GM21528 (cell line): ENCODE results near the gene DOP1B.
"Not testable (repeated sequence)": the region's sequence is repeated elsewhere in the genome, so short reads cannot be mapped to it uniquely, and the experiment has no call there.

ENCODE experiments used
- ATAC-seq: cut with Tn5 transposase; IDR thresholded peaks from one replicate; pipeline ENCODE4 v1.9.1; 2021; ENCODE audit warnings: mild to moderate bottlenecking, moderate library complexity; ENCODE audit not compliant: unreplicated experiment, low FRiP score

The DOP1B gene

DNA sequence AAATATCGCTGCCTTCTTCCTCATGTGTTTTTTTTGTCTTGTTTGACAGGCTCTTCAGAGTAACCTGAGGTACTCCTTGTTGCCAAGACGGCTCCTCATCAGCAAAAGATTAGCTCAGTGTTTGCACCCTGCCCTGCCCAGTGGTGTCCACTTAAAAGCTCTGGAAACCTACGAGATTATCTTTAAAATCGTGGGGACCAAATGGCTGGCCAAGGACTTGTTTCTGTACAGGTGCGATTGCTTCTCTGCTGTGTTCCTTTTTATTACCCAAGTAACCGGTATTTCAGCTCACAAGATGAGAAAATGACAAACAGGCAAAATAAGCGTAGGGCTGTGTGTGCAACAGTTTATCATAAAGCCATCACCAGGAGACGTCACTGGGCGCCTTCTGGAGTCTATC lies 42.4 kb downstream of the DOP1B start:
- no peak for ATAC-seq

DNA sequence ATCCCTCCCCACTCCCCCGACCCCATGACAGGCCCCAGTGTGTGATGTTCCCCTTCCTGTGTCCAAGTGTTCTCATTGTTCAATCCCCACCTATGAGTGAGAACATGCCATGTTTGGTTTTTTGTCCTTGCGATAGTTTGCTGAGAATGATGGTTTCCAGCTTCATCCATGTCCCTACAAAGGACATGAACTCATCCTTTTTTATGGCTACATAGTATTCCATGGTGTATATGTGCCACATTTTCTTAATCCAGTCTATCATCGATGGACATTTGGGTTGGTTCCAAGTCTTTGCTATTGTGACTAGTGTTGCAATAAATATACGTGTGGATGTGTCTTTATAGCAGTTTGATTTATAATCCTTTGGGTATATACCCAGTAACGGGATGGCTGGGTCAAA lies 43.0 kb downstream of the DOP1B start:
- not testable (repeated sequence) for ATAC-seq

GRCh38 chr21:36200081-36200561 lies 43.5 kb downstream of the DOP1B start:
- no peak for ATAC-seq

DNA sequence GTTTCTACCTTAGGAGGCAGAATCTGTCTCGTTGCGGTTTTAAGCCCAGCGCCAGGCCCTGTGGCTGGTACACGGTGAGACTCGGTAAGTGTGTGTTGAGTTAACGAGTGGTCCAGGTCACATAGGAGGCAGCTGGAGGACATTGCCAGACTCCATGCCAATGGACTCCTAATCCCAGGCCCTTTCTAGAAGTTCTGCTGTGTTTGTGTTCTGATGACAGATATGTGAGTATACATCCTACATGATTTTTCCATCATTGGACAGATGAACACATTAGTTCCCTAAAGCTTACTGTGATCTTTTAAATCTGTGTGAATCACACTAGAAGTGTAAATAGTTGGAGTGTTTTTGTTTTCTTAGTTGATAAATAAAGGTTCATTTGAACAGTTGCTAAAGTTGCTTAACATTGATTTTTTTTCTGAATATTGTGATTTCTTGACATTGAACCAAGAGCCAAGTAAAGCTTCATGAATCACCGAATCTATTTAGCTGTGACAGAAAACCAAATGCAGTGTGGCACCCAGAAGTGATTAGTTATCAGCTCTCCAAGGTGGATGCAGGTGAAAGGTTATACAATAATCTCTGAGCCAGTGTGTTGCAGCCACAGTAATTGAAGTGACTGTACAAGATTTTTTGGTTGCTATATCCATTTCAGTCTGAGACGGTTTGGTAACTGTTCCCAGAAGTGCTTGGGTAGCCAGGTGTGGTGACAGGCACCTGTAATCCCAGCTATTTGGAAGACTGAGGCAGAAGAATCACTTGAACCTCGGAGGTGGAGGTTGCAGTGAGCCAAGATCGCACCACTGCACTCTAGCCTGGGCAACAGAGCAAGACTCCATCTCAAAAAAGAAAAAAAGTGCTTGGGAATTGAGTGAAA lies 46.3 kb downstream of the DOP1B start:
- no peak for ATAC-seq

DNA sequence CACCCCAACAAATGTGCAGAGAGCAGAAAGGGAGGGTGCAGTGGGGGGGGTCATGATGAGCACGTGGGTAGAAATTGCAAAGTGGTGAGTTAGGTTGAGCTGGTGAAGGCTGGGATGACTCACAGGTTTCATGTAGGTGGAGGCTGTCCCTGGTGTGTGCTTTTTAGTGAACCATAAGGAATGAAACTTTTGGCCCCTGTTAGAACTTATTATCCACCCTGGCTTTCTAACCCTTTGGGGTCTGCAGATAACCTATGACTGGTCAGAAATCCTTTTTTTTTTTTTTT lies 46.9 kb downstream of the DOP1B start:
- ATAC-seq = no peak

DNA sequence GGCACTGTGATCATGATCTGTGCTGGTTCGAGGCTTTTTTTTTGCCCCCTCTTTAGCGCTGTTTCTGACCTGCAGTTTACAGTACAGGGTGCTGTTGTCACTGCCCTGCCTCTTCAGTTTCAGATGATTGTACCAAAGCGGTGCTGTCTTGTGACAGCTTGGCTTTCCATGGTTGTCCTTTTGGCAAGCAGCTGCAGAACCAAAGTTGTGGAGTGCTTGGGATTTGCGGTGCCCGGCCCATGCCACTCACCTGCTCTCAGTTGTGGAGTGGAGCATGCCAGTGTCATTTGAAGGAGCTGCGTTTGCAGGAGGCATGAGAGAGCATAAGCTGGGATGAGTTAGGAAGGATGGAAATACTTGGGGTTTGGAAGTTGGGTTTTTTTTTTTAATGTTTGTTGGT lies 48.4 kb downstream of the DOP1B start:
- no peak for ATAC-seq

DNA sequence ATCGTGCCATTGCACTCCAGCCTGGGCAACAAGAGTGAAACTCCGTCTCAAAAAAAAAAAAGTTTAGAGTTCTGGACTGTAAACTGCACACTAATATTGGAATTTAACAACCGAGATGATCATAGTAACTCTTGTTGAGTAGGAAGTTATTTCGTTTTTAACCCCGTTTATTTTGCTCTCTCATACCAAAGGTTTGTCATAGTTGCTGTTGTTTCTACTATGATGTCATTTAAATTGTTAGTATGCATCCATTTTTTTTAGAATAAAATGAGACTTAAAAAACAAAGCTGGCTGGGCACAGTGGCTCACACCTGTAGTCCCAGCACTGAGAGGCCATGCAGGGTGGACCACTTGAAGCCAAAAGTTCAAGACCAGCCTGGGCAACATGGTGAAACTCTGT lies 49.3 kb downstream of the DOP1B start:
- no peak for ATAC-seq
